Effector CD4-positive, alpha-beta T cell (primary cell): ENCODE data around the gene CPLANE2.

Experiments used
- DNase-seq: peaks from one replicate; pipeline ENCODE4 v3.0.0-alpha.2; 2020

Gene CPLANE2

DNA sequence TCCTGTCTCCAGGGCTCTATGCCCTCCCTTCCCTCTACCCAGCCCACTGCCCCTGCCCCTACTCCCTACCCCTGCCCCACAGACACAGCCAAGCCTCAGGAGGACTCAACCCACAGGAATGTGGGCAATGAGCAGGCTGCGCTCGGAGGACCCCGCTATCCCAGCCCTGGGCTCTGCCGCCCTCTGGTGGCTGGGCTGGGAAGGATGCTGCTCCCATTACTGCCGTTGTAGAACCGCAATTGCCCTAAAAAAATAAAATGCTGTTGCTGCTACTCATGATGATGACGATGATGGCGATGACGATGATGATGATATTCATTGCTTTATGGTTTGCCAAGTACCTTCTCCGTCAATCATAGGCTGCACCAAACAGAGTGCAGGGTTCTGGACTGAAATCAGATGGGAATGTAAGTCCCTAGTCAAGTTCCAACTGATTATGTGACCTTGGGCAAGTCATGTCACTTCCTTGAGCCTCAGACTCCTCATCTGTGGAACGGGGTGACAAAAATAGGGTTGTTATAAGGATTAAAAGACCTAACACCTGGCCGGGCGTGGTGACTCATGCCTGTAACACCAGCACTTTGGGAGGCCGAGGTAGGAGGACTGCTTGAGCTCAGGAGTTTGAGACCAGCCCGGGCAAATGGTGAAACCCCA, 49.1 kb downstream of the CPLANE2 start:
- DNase-seq = peak; percentile 71

DNA sequence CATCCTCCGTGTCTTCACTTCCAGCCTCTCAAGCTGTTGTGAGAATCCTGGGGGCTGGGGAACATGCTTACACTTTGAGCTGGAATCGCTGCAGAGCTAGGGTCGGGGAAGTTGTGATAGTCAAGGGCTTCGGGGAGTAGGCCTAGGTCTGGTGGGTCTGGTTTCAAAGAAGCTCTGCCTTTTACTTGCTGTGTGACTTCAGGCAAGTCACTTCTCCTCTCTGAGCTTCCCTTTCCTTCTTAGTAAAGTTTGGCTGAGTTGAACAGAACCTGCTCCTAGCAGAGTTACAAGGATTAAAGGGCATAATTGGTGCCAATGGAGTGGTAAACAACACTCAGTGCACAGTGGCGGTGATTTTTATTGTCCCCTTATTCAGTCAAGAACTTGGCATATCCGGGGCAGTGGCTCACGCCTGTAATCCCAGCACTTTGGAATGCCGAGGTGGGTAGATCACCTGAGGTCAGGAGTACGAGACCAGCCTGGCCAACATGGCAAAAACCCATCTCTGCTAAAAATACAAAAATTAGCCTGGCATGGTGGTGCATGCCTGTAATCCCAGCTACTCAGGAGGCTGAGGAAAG, 50.2 kb downstream of the CPLANE2 start:
- DNase-seq = no peak

DNA sequence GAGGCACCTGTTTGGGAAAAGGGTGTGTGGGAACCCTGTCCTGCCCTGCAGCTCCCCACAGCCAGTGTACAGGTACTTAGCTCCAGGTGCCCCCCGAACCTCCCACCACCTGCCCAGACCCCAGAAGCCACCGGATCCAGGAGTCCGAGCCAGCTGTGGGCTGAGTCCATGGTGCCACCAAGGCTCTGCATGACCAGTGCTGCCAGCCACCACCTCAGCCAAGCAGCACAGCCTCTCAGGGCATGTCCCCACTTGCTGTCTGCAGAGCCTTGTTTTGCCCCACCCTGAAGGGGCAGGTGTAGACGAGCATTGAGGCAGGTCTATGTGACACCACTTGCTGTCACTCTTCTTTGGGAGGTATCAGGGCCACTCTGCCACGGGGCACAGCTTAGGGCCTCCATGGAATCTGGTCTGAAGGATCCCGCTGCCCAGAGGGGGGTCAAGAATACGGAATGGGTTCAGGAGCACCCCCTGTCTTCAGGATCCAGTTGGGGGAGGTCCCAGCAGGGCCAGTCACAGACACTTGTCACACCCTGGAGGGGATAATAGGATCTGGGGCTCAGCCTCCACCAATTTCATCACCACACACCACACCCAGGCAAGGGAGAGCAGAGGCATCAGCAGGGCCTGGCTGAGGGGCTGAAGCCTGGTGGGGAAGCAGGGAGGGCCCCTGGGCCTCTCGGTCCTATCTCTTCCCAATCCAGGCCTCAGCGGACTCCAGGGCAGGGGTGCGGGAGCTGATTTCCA, 52.3 kb downstream of the CPLANE2 start:
- DNase-seq = no peak

DNA sequence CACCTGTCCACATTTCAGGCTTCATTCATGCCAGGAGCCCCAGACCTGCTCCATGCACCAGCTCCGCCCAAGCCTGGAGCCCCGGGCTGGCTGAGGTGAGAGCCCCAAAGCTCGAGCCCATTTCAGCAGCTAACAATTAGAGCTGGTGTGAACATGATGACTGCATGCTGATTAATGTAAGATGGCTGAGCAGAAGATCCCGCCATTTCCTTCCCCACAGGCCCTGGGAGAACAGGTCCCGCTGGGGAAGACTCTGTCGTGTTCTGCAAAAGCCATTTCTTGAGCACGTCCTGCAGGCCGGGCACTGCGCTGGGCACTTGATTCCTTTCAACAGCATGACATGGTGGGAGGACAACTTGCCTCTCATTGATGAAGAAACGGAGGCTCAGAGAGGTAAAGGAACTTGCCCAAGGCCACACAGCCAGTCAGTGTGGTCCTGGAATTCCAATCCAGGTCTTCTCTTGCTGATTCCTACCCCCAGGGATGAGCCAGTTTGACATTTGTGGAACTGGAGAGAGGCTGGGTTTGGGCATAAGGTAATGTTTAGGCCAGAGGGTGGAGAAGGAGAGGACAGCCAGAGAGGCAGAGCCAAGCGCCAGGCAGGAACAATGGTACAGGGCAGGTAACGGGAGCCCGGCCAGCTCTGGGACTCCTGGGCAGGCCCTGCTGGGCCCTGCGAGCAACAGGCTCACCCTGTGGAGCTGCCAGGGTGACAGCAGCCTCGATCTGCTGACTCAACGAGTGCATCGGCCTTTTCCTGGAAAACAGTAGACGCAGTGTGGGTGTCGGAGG, 53.0 kb downstream of the CPLANE2 start:
- no peak for DNase-seq

DNA sequence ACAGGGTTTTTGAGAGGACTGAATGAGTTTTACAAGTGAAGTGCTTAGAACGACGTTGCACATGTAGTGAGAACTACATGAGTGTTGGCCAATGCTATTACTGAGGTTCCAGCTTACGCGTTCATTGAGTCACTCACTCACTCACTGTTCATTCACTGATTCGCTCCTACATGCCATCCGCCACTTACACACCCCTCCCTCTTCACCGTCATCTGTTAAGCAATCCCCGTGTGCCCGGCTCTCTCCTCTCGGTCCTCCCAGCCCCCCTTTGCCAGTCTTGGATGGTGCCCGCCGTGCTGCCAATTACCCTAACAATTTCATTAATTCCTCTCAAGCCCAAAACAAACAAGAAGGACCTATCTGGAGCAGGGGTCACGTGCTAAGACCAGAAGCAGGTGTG, 53.8 kb downstream of the CPLANE2 start:
- no peak for DNase-seq

DNA sequence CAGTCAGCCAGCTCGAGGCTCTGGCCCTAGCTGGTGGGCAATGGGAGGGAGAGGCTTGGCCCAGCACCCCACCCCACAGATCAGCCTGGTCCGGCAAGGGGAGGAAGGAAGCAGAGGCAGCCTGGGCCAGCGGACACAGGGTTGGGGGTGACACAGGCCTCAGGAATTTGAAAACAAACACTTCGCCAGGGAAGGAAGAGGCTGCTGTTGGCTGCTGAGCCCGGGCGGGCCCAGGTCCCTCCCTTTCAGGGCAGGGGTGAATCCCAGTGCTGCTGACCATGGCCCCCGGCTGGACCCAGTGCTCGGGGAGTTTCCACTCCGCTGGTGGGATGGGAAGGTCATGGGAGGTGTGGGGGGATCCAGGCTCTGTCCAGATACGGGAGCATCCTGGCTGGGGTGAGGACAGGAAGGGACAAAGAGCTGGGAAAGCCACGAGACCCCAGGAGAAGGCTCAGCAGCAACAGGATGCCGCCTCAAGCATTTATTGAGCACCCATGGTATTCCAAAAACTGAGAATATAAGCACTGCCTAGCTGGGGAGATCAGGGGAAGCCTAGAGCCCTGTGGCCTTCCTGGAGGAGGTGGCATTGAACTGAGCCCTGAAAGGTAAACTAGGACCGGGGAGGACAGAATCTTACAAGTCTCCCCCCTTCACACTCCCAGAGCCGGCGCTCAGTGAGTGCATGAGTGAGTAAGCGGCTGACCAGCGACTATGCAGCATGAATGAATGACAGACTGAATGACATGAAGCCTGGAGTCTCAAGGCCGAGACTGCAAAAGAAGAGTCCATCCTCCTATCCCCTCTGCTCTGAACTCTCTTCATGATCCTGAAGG, 54.9 kb downstream of the CPLANE2 start:
- no peak for DNase-seq
